ENCODE measurements around the gene OR10J5. TPM values are rescaled to one million over a fixed set of nuclear protein-coding genes. Genes with fewer than 3 reads are reported as not detected.

OR10J5 gene, protein sequence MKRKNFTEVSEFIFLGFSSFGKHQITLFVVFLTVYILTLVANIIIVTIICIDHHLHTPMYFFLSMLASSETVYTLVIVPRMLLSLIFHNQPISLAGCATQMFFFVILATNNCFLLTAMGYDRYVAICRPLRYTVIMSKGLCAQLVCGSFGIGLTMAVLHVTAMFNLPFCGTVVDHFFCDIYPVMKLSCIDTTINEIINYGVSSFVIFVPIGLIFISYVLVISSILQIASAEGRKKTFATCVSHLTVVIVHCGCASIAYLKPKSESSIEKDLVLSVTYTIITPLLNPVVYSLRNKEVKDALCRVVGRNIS
- not detected in 2 replicates for total RNA-seq

DNA sequence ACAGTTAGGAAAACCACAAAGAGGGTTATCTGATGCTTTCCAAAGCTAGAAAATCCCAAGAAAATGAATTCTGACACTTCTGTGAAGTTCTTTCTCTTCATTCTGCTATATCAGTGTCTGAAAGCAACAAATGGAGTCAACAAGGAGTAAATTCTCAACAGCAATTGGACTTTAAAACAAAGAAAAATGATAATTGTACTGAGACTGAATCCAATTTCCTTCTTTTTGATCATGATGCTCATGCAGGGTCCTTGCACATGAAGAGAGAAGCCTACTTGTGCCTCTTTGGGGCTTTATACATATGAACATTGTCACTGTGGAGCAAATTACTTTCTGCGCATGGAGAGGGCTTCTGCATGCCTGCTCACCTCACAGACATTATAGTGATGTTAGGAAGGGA lies at the start of gene OR10J5:
Gene OR10J5 (minus strand): TSS at position 101 of the 400 bp plus-strand sequence. CDS start 0 bp downstream, at position 101.

Other genes starting within 250 kb of the OR10J5 start
- gene FCER1A, start 233.7 kb downstream of the OR10J5 start, total RNA-seq, result not detected in 2 replicates
- not detected in 2 replicates for gene OR10J4, start 103.8 kb downstream of the OR10J5 start, total RNA-seq
- not detected in 2 replicates for gene OR10J1, start 96.3 kb downstream of the OR10J5 start, total RNA-seq
- not detected in 2 replicates for gene APCS, start 51.8 kb upstream of the OR10J5 start, total RNA-seq
- gene CRP, start 178.6 kb upstream of the OR10J5 start, total RNA-seq, result not detected in 2 replicates
- gene DUSP23, start 245.0 kb upstream of the OR10J5 start, total RNA-seq, result 14.1 and 14.5 TPM in 2 replicates

Data from bronchial smooth muscle cell (primary cell).